ENCODE data around the gene GRIK1.

GRIK1 gene

DNA sequence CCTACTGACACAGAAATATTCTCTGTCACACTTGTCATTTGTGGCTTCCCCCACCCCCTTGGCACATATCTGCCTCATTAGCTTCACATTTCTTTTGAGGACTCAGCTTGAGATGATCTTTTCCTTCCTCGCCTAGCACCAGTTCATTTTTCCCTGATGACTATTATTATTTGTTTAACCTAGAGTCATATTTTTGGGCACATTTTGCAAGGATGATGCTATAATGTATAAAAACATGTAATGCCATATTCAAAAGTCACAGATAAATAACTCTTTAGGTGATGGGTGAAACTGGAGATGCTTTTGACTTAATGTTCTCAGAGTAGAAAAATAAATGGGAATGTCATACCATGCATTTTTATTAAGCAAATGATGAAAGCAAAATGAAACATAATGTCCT is 438.3 kb downstream of the GRIK1 start:
- Histone ChIP-seq H3K79me2 (ENCODE audit: insufficient read depth, low read length) (no peaks in the 10 kb centered on the region), H3K9ac (ENCODE audit: low read depth, low read length) (no peak overlapping the region), H3K9me3 (ENCODE audit: insufficient read depth, low read length, severe bottlenecking) (peaks cover 12% of the 10 kb centered on the region), H4K20me1 (ENCODE audit: insufficient read depth, low read length) (no peaks in the 10 kb centered on the region), H3K4me3 (ENCODE audit: low read depth in 1 of 2, low read length in 2 of 2) (no peak overlapping the region), H3K4me2 (ENCODE audit: insufficient read depth, low read length) (no peak overlapping the region), H3K27ac (ENCODE audit: low read length) (no peak overlapping the region), H3K36me3 (ENCODE audit: insufficient read depth, low read length) (peaks cover 8% of the 10 kb centered on the region; the same call in 1 of the 2 replicates), H3K27me3 (ENCODE audit: insufficient read depth, low read length, poor library complexity) (no peaks in the 10 kb centered on the region), H2AFZ (ENCODE audit: low read depth, low read length) (no peak overlapping the region), H3K4me1 (ENCODE audit: insufficient read depth, low read length) (no peaks in the 10 kb centered on the region)
- no peak for TF ChIP-seq EZH2 (IDR thresholded peaks at IDR 0.05; ENCODE audit: borderline replicate concordance, low read depth, low read length, severe bottlenecking)
- TF ChIP-seq, protein P1, sequence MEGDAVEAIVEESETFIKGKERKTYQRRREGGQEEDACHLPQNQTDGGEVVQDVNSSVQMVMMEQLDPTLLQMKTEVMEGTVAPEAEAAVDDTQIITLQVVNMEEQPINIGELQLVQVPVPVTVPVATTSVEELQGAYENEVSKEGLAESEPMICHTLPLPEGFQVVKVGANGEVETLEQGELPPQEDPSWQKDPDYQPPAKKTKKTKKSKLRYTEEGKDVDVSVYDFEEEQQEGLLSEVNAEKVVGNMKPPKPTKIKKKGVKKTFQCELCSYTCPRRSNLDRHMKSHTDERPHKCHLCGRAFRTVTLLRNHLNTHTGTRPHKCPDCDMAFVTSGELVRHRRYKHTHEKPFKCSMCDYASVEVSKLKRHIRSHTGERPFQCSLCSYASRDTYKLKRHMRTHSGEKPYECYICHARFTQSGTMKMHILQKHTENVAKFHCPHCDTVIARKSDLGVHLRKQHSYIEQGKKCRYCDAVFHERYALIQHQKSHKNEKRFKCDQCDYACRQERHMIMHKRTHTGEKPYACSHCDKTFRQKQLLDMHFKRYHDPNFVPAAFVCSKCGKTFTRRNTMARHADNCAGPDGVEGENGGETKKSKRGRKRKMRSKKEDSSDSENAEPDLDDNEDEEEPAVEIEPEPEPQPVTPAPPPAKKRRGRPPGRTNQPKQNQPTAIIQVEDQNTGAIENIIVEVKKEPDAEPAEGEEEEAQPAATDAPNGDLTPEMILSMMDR (IDR thresholded peaks at IDR 0.05; ENCODE audit: borderline replicate concordance, extremely low read depth, low read length, poor library complexity, severe bottlenecking), result no peak
- ATAC-seq (ENCODE audit: insufficient read depth, low read depth) (no peak), DNase-seq (no peak)

DNA sequence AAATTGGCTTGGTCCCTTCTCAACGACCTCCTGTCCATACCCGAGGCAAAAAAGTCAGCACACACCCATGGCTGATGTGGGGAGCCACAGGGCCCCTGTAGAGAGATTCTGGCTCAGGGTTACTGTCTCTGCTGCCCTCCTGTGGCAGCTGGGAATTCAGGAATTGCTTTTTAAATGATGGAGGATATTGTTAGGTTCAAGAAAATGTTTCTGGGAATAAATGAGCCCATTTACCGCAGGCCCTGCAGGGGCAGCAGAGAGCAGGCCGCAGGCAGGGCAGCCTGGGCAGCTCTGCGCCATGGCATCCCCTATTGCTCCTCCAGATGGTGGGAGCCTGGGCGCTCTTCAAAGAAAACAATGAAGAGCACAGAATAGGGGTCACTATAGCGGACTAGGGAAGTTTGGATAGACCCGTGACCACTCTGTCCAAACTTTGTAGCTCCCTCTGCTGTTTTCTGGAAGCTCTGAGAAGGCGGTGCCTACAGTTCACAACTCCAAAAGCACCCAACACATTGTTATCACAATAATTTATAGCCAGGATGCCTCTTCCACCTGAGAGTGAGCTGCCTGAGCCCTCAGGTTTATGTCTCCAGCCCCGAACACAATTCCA is 440.0 kb downstream of the GRIK1 start:
- H3K9ac ChIP-seq (ENCODE audit: low read depth, low read length), result no peak overlapping the region
- H3K4me1 ChIP-seq (ENCODE audit: insufficient read depth, low read length), result no peaks in the 10 kb centered on the region
- no peak overlapping the region for H3K4me3 ChIP-seq (ENCODE audit: low read depth in 1 of 2, low read length in 2 of 2)
- no peaks in the 10 kb centered on the region for H4K20me1 ChIP-seq (ENCODE audit: insufficient read depth, low read length)
- H3K27ac ChIP-seq (ENCODE audit: low read length), result no peak overlapping the region
- peak; percentile 17 for DNase-seq
- H3K4me2 ChIP-seq (ENCODE audit: insufficient read depth, low read length), result no peak overlapping the region
- H3K27me3 ChIP-seq (ENCODE audit: insufficient read depth, low read length, poor library complexity), result no peaks in the 10 kb centered on the region
- peaks cover 8% of the 10 kb centered on the region; the same call in 1 of the 2 replicates for H3K36me3 ChIP-seq (ENCODE audit: insufficient read depth, low read length)
- peaks cover 12% of the 10 kb centered on the region for H3K9me3 ChIP-seq (ENCODE audit: insufficient read depth, low read length, severe bottlenecking)
- TF ChIP-seq EZH2 (IDR thresholded peaks at IDR 0.05; ENCODE audit: borderline replicate concordance, low read depth, low read length, severe bottlenecking), result no peak
- TF ChIP-seq, protein P1 (IDR thresholded peaks at IDR 0.05; ENCODE audit: borderline replicate concordance, extremely low read depth, low read length, poor library complexity, severe bottlenecking), result peak; percentile 55
- H2AFZ ChIP-seq (ENCODE audit: low read depth, low read length), result no peak overlapping the region
- H3K79me2 ChIP-seq (ENCODE audit: insufficient read depth, low read length), result no peaks in the 10 kb centered on the region
- ATAC-seq (ENCODE audit: insufficient read depth, low read depth), result peak; percentile 68

DNA sequence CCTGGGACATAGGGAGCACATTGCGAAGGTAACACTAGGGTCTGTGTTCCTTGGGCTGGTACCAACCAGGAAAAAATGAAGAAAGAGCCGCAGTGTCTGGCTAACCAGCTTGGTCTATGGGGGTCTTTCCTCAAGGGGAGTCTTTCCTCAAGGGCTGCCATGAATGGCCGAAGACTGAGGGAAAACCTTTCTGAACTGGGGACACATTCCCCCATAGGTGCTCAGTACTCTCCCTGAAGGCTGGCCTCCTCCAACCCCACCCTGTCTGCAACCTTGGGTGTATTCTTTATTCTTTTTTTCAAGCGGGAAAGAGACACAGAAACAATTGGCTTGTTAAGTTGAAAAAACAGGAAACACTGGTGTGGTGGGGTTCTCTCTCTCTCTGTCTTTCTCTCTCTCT is 440.6 kb downstream of the GRIK1 start:
- Histone ChIP-seq H3K9me3 (ENCODE audit: insufficient read depth, low read length, severe bottlenecking) (peaks cover 12% of the 10 kb centered on the region), H3K4me3 (ENCODE audit: low read depth in 1 of 2, low read length in 2 of 2) (no peak overlapping the region), H3K27me3 (ENCODE audit: insufficient read depth, low read length, poor library complexity) (no peaks in the 10 kb centered on the region), H2AFZ (ENCODE audit: low read depth, low read length) (no peak overlapping the region), H3K36me3 (ENCODE audit: insufficient read depth, low read length) (peaks cover 8% of the 10 kb centered on the region; the same call in 1 of the 2 replicates), H4K20me1 (ENCODE audit: insufficient read depth, low read length) (no peaks in the 10 kb centered on the region), H3K79me2 (ENCODE audit: insufficient read depth, low read length) (no peaks in the 10 kb centered on the region), H3K4me1 (ENCODE audit: insufficient read depth, low read length) (no peaks in the 10 kb centered on the region), H3K27ac (ENCODE audit: low read length) (no peak overlapping the region), H3K9ac (ENCODE audit: low read depth, low read length) (no peak overlapping the region), H3K4me2 (ENCODE audit: insufficient read depth, low read length) (no peak overlapping the region)
- TF ChIP-seq, protein P1 (IDR thresholded peaks at IDR 0.05; ENCODE audit: borderline replicate concordance, extremely low read depth, low read length, poor library complexity, severe bottlenecking), result no peak
- no peak for TF ChIP-seq EZH2 (IDR thresholded peaks at IDR 0.05; ENCODE audit: borderline replicate concordance, low read depth, low read length, severe bottlenecking)
- no peak for ATAC-seq (ENCODE audit: insufficient read depth, low read depth)
- no peak for DNase-seq
